Naive thymus-derived CD4-positive, alpha-beta T cell (primary cell): ENCODE measurements around the gene AFMID. TPM values are rescaled to one million over a fixed set of nuclear protein-coding genes. Genes with fewer than 3 reads are reported as not detected.
"Not testable (repeated sequence)": the region's sequence is repeated elsewhere in the genome, so short reads cannot be mapped to it uniquely, and the experiment has no call there.

Source experiments
- ATAC-seq: fragments of 150-1000 bp; cut with Tn5 transposase; 2 replicates; pipeline ENCODE4 v1.10.0; 2021; ENCODE audit warnings: mild to moderate bottlenecking, moderate library complexity
- CTCF ChIA-PET: fragments of 350-600 bp; sonication (Branson Sonifier 250); formaldehyde crosslinking; loops from one replicate; lab custom pipeline; 2021; ENCODE audit warnings: antibody characterized with exemption; lab: Charles Lee
- POLR2A ChIA-PET: fragments of 350-600 bp; sonication (Branson Sonifier 250); formaldehyde crosslinking; loops from one replicate; lab custom pipeline; 2021; ENCODE audit warnings: antibody characterized with exemption, inconsistent platforms; lab: Charles Lee
- DNase-seq, 9 donors: peaks; one replicate each; pipeline versions ENCODE4 v3.0.0 to v3.0.0-alpha.2; 2020 to 2022; ENCODE audit warnings: mixed read lengths in 1 of 9
- H3K27ac ChIP-seq: one replicate; pipeline ENCODE4 v1.7.0; 2013; ENCODE audit warnings: mild to moderate bottlenecking, low read depth, low read length, moderate library complexity
- H3K27me3 ChIP-seq, 2 donors: one replicate each; pipeline ENCODE4 v1.7.0; 2013; ENCODE audit warnings: low read length in 2 of 2, mild to moderate bottlenecking in 2 of 2, moderate library complexity in 2 of 2; ENCODE audit not compliant: control insufficient read depth in 2 of 2, insufficient read depth in 2 of 2
- H3K36me3 ChIP-seq, 3 experiments: 1 replicate in 2 of 3; 2 replicates in 1 of 3; pipeline ENCODE4 v1.7.0; 2013; ENCODE audit warnings: low read length in 3 of 3, mild to moderate bottlenecking in 3 of 3, moderate library complexity in 1 of 3; ENCODE audit not compliant: insufficient read depth in 3 of 3, control insufficient read depth in 2 of 3
- H3K4me1 ChIP-seq, 2 donors: one replicate each; pipeline ENCODE4 v1.7.0; 2013; ENCODE audit warnings: low read length in 2 of 2, mild to moderate bottlenecking in 2 of 2, moderate library complexity in 1 of 2; ENCODE audit not compliant: control insufficient read depth in 2 of 2, insufficient read depth in 2 of 2
- H3K4me3 ChIP-seq: 2 replicates; pipeline ENCODE4 v1.7.0; 2013; ENCODE audit warnings: mild to moderate bottlenecking, low read length
- H3K9me3 ChIP-seq, 3 experiments: 1 replicate in 2 of 3; 2 replicates in 1 of 3; pipeline ENCODE4 v1.7.0; 2013; ENCODE audit warnings: low read length in 3 of 3; ENCODE audit not compliant: control insufficient read depth in 2 of 3
- H3K27ac Mint-ChIP-seq, 9 donors: one replicate each; pipeline ENCODE4 v1.8.0; 2020 to 2022; ENCODE audit warnings: mixed read lengths in 9 of 9, mild to moderate bottlenecking in 8 of 9, moderate library complexity in 5 of 9, inconsistent platforms in 2 of 9
- H3K27me3 Mint-ChIP-seq, 5 donors: one replicate each; pipeline ENCODE4 v1.8.0; 2021 to 2022; ENCODE audit warnings: mixed read lengths in 5 of 5, mild to moderate bottlenecking in 1 of 5
- H3K36me3 Mint-ChIP-seq, 5 donors: one replicate each; pipeline ENCODE4 v1.8.0; 2020 to 2022; ENCODE audit warnings: mixed read lengths in 5 of 5, mild to moderate bottlenecking in 3 of 5, inconsistent platforms in 1 of 5
- H3K4me1 Mint-ChIP-seq, 7 donors: one replicate each; pipeline ENCODE4 v1.8.0; 2020 to 2022; ENCODE audit warnings: mixed read lengths in 7 of 7, mild to moderate bottlenecking in 3 of 7, inconsistent platforms in 1 of 7
- H3K4me3 Mint-ChIP-seq, 10 donors: one replicate each; pipeline ENCODE4 v1.8.0; 2020 to 2022; ENCODE audit warnings: mild to moderate bottlenecking in 10 of 10, mixed read lengths in 10 of 10, moderate library complexity in 6 of 10, inconsistent platforms in 2 of 10
- H3K9me3 Mint-ChIP-seq, 11 donors: one replicate each; pipeline ENCODE4 v1.8.0; 2020 to 2022; ENCODE audit warnings: mixed read lengths in 11 of 11, mild to moderate bottlenecking in 4 of 11, inconsistent platforms in 1 of 11, moderate library complexity in 1 of 11
- intact Hi-C, 2 donors: fragments of 100-400 bp; cut with micrococcal nuclease; formaldehyde crosslinking; loops; one replicate each; pipeline ENCODE4 v1.15.1; 2023
- polyA plus RNA-seq, 2 donors: library from polyadenylated mRNA; unstranded; fragments of 300-500 nt; fragmentation: Illumina TruSeq; gene quantifications; one replicate each; pipeline ENCODE4 v1.2.3, GENCODE V29; 2021
- total RNA-seq, 6 experiments: library from RNA in 5 of 6; stranded (reverse) in 5 of 6; gene quantifications; 1 replicate in 5 of 6; 2 replicates in 1 of 6; pipeline ENCODE4 v1.2.3 and lab custom pipeline; 2021 to 2026

The AFMID gene
- total and polyA plus RNA-seq, 7 experiments from 2014 or later: 0.99 to 19.2 (median 1.8) TPM

GRCh38 chr17:78232859-78233173, 45.7 kb downstream of the AFMID start:
- Mint-ChIP-seq H3K36me3 (peaks cover 0 to 4% (median 0%) of the 10 kb centered on the region in 5 donors), H3K9me3 (peaks cover 0 to 1% (median 0%) of the 10 kb centered on the region in 11 donors), H3K4me3 (peak overlapping the region in 6 of 10 donors; percentile 4 to 30 (median 12)), H3K27me3 (peaks cover 11 to 44% (median 22%) of the 10 kb centered on the region in 5 donors), H3K4me1 (peaks cover 0 to 9% (median 4%) of the 10 kb centered on the region in 7 donors), H3K27ac (no peak overlapping the region)
- no peak overlapping the region for H3K27ac ChIP-seq
- intact Hi-C loops: no loop called here
- H3K36me3 ChIP-seq: no peaks in the 10 kb centered on the region
- H3K4me1 ChIP-seq: peaks cover 0 to 6% of the 10 kb centered on the region in 2 donors
- ATAC-seq (no peak), DNase-seq (no peak)
- H3K4me3 ChIP-seq: no peak overlapping the region
- CTCF ChIA-PET: no interaction called here
- H3K27me3 ChIP-seq: peaks cover 4 to 17% of the 10 kb centered on the region in 2 donors
- POLR2A ChIA-PET: no interaction called here
- no peaks in the 10 kb centered on the region for H3K9me3 ChIP-seq

GRCh38 chr17:78233678-78234077, 46.5 kb downstream of the AFMID start:
- intact Hi-C loops: no loop called here
- Mint-ChIP-seq H3K27me3 (peaks cover 11 to 38% (median 22%) of the 10 kb centered on the region in 5 donors), H3K4me1 (peaks cover 0 to 13% (median 6%) of the 10 kb centered on the region in 7 donors), H3K4me3 (no peak overlapping the region), H3K36me3 (peaks cover 0 to 4% (median 0%) of the 10 kb centered on the region in 5 donors), H3K27ac (no peak overlapping the region), H3K9me3 (peaks cover 0 to 1% (median 0%) of the 10 kb centered on the region in 11 donors)
- ATAC-seq (no peak), DNase-seq (no peak)
- Histone ChIP-seq H3K36me3 (no peaks in the 10 kb centered on the region), H3K9me3 (no peaks in the 10 kb centered on the region), H3K4me3 (no peak overlapping the region), H3K4me1 (peaks cover 0 to 6% of the 10 kb centered on the region in 2 donors), H3K27ac (no peak overlapping the region), H3K27me3 (peaks cover 4 to 17% of the 10 kb centered on the region in 2 donors)
- ChIA-PET CTCF (no interaction called here), POLR2A (no interaction called here)

- intact Hi-C loops: no loop called here
- peaks cover 11 to 34% (median 22%) of the 10 kb centered on the region in 5 donors for H3K27me3 Mint-ChIP-seq
Measured at GRCh38 chr17:78234261-78234865, 47.2 kb downstream of the AFMID start.

GRCh38 chr17:78235022-78235421, 47.9 kb downstream of the AFMID start:
- H3K36me3 ChIP-seq, intact Hi-C loops, H3K9me3 ChIP-seq, H3K27ac ChIP-seq, H3K4me3 Mint-ChIP-seq, DNase-seq, H3K9me3 Mint-ChIP-seq, H3K4me3 ChIP-seq, H3K27ac Mint-ChIP-seq, H3K36me3 Mint-ChIP-seq, H3K4me1 ChIP-seq, ATAC-seq: not testable (repeated sequence)
- H3K27me3 ChIP-seq: peaks cover 4 to 17% of the 10 kb centered on the region in 2 donors
- CTCF ChIA-PET: interaction anchor here (0.6 to 0.7 kb wide), 2 partner anchors 581 to 1552 kb away, joined by 3 read pairs; no protein-coding TSS in a partner anchor
- H3K4me1 Mint-ChIP-seq: peaks cover 0 to 13% (median 6%) of the 10 kb centered on the region in 7 donors
- POLR2A ChIA-PET: interaction anchor here (0.7 kb wide), 1 partner anchor 138 kb away, joined by 3 read pairs; no protein-coding TSS in a partner anchor
- peaks cover 11 to 30% (median 22%) of the 10 kb centered on the region in 5 donors for H3K27me3 Mint-ChIP-seq

More at GRCh38 chr17:78234261-78234865, 47.2 kb downstream of the AFMID start:
- Histone ChIP-seq H3K36me3 (no peaks in the 10 kb centered on the region), H3K4me3 (no peak overlapping the region), H3K27ac (no peak overlapping the region), H3K9me3 (no peaks in the 10 kb centered on the region), H3K27me3 (peaks cover 4 to 17% of the 10 kb centered on the region in 2 donors), H3K4me1 (peaks cover 0 to 6% of the 10 kb centered on the region in 2 donors)
- Mint-ChIP-seq H3K36me3 (peaks cover 0 to 4% (median 0%) of the 10 kb centered on the region in 5 donors), H3K4me1 (peaks cover 0 to 13% (median 6%) of the 10 kb centered on the region in 7 donors), H3K27ac (no peak overlapping the region), H3K4me3 (no peak overlapping the region), H3K9me3 (peaks cover 0 to 1% (median 0%) of the 10 kb centered on the region in 11 donors)
- DNase-seq (no peak), ATAC-seq (no peak)
- CTCF ChIA-PET: no interaction called here
- POLR2A ChIA-PET: no interaction called here

- DNase-seq (no peak), ATAC-seq (no peak)
- Histone ChIP-seq H3K9me3 (no peaks in the 10 kb centered on the region), H3K27me3 (peaks cover 2 to 13% of the 10 kb centered on the region in 2 donors), H3K4me1 (peaks cover 0 to 6% of the 10 kb centered on the region in 2 donors), H3K4me3 (no peak overlapping the region), H3K27ac (no peak overlapping the region), H3K36me3 (no peaks in the 10 kb centered on the region)
- Mint-ChIP-seq H3K27me3 (peaks cover 7 to 22% (median 16%) of the 10 kb centered on the region in 5 donors), H3K4me1 (peaks cover 0 to 13% (median 6%) of the 10 kb centered on the region in 7 donors), H3K4me3 (no peak overlapping the region), H3K36me3 (peaks cover 0 to under 1% (median 0%) of the 10 kb centered on the region in 5 donors), H3K27ac (no peak overlapping the region), H3K9me3 (peaks cover 0 to 1% (median 0%) of the 10 kb centered on the region in 11 donors)
- ChIA-PET CTCF (no interaction called here), POLR2A (interaction anchor here (0.7 kb wide), 1 partner anchor 15 kb away, joined by 3 read pairs; no protein-coding TSS in a partner anchor)
- intact Hi-C loops: no loop called here
Measured at GRCh38 chr17:78235885-78236284, 48.7 kb downstream of the AFMID start.

- CTCF ChIA-PET: no interaction called here
- H3K9me3 ChIP-seq: no peaks in the 10 kb centered on the region
- peaks cover 0 to 8% of the 10 kb centered on the region in 2 donors for H3K27me3 ChIP-seq
- no peak for DNase-seq
- H3K36me3 ChIP-seq: no peaks in the 10 kb centered on the region
- no peak overlapping the region for H3K27ac ChIP-seq
- Mint-ChIP-seq H3K27ac (no peak overlapping the region), H3K4me3 (no peak overlapping the region), H3K36me3 (no peaks in the 10 kb centered on the region), H3K27me3 (peaks cover 6 to 17% (median 10%) of the 10 kb centered on the region in 5 donors), H3K9me3 (peaks cover 0 to 1% (median 0%) of the 10 kb centered on the region in 11 donors), H3K4me1 (peaks cover 0 to 13% (median 6%) of the 10 kb centered on the region in 7 donors)
- intact Hi-C loops: no loop called here
- H3K4me1 ChIP-seq: peaks cover 0 to 6% of the 10 kb centered on the region in 2 donors
- no peak for ATAC-seq
- no peak overlapping the region for H3K4me3 ChIP-seq
- POLR2A ChIA-PET: interaction anchor here (0.7 kb wide), 1 partner anchor 14 kb away, joined by 3 read pairs; no protein-coding TSS in a partner anchor
Measured at GRCh38 chr17:78236362-78237127, 49.4 kb downstream of the AFMID start.
